H1 (cell line): ENCODE data around the gene ARHGAP1. TPM values are rescaled to one million over a fixed set of nuclear protein-coding genes. Genes with fewer than 3 reads are reported as not detected.

Source experiments
- CTCF ChIA-PET: fragments of 300-600 bp; sonication (Branson Sonifier 250); formaldehyde crosslinking; loops from one replicate; lab custom pipeline; 2021; ENCODE audit not compliant: partially characterized antibody; lab: Charles Lee
- POLR2A ChIA-PET: fragments of 300-600 bp; sonication (Branson Sonifier 250); formaldehyde crosslinking; loops from one replicate; lab custom pipeline; 2021; ENCODE audit warnings: inconsistent platforms; ENCODE audit not compliant: partially characterized antibody; lab: Charles Lee
- DNase-seq, 2 experiments: peaks; one replicate each; pipeline versions ENCODE4 v3.0.0 to v3.0.0-alpha.2; 2010 to 2022; ENCODE audit warnings: low spot score in 2 of 2, low read depth in 1 of 2, mixed read lengths in 1 of 2
- FAIRE-seq: peaks from 2 replicates; lab custom pipeline; 2011; peaks lifted over from hg19 to GRCh38; lab: Jason Lieb, UNC
- H2AFZ ChIP-seq: 2 replicates; pipeline ENCODE4 v1.8.1; 2012; ENCODE audit warnings: low read length, inconsistent platforms
- H2AK5ac ChIP-seq: 2 replicates; pipeline ENCODE4 v1.6.1; 2013; ENCODE audit warnings: low read depth, low read length
- H2BK120ac ChIP-seq: replicated peaks from 2 replicates; pipeline ENCODE3; 2013; ENCODE audit warnings: low read depth, low read length, inconsistent platforms
- H2BK12ac ChIP-seq: 2 replicates; pipeline ENCODE4 v1.6.1; 2013; ENCODE audit warnings: low read depth, low read length
- H2BK15ac ChIP-seq: 2 replicates; pipeline ENCODE4 v1.6.1; 2013; ENCODE audit warnings: low read length
- H2BK20ac ChIP-seq: 2 replicates; pipeline ENCODE4 v1.6.1; 2013; ENCODE audit warnings: low read length
- H2BK5ac ChIP-seq: 2 replicates; pipeline ENCODE4 v1.6.1; 2013; ENCODE audit warnings: low read depth, low read length
- H3K14ac ChIP-seq: 2 replicates; pipeline ENCODE4 v1.6.1; 2013; ENCODE audit warnings: inconsistent platforms; ENCODE audit not compliant: insufficient read length
- H3K18ac ChIP-seq: 2 replicates; pipeline ENCODE4 v1.6.1; 2013; ENCODE audit warnings: low read length; ENCODE audit errors: extremely low read depth
- H3K23ac ChIP-seq: 2 replicates; pipeline ENCODE4 v1.6.1; 2013; ENCODE audit warnings: inconsistent platforms; ENCODE audit not compliant: insufficient read length
- H3K23me2 ChIP-seq: 2 replicates; pipeline ENCODE4 v1.6.1; 2013; ENCODE audit warnings: low read depth, low read length
- H3K27ac ChIP-seq: 2 replicates; pipeline ENCODE4 v1.6.1; 2011; ENCODE audit warnings: low read depth, low read length, inconsistent platforms
- H3K27me3 ChIP-seq, 4 experiments: replicated peaks in 1 of 4; 1 replicate in 1 of 4; 2 replicates in 3 of 4; pipeline versions ENCODE4 v1.6.1 to v1.8.1; 2011 to 2013; ENCODE audit warnings: low read length in 3 of 4, mild to moderate bottlenecking in 3 of 4, inconsistent platforms in 2 of 4, mixed read lengths in 2 of 4, moderate library complexity in 1 of 4; ENCODE audit not compliant: control insufficient read depth in 3 of 4, insufficient read depth in 3 of 4; ENCODE audit errors: extremely low read depth in 1 of 4
- H3K36me3 ChIP-seq, 4 experiments: 2 replicates each; pipeline versions ENCODE4 v1.6.1 to v1.8.1; 2011 to 2013; ENCODE audit warnings: mild to moderate bottlenecking in 4 of 4, low read length in 3 of 4, moderate library complexity in 2 of 4, control low read depth in 1 of 4, inconsistent platforms in 1 of 4; ENCODE audit not compliant: insufficient read depth in 4 of 4, control insufficient read depth in 2 of 4
- H3K4ac ChIP-seq: replicated peaks from 2 replicates; pipeline ENCODE3; 2013; ENCODE audit warnings: low read length, low read depth, mixed read lengths, inconsistent platforms; ENCODE audit not compliant: insufficient read length
- H3K4me1 ChIP-seq, 4 experiments: replicated peaks in 1 of 4; 1 replicate in 1 of 4; 2 replicates in 3 of 4; pipeline versions ENCODE4 v1.6.1 to v1.8.1; 2011 to 2013; ENCODE audit warnings: low read length in 3 of 4, inconsistent platforms in 2 of 4, mixed read lengths in 1 of 4; ENCODE audit not compliant: insufficient read depth in 4 of 4, control insufficient read depth in 3 of 4
- H3K4me2 ChIP-seq, 2 experiments: 2 replicates each; pipeline versions ENCODE4 v1.6.1 to v1.8.1; 2011 to 2013; ENCODE audit warnings: low read depth in 2 of 2, low read length in 2 of 2, control low read depth in 1 of 2, inconsistent platforms in 1 of 2, mild to moderate bottlenecking in 1 of 2; ENCODE audit not compliant: insufficient read depth in 1 of 2
- H3K4me3 ChIP-seq, 4 experiments: fragments of 200-600, 300-600 bp in 1 of 4; sonication (generic), shearing (Covaris generic), sonication (Bioruptor Twin) in 1 of 4; 2 replicates each; pipeline versions ENCODE4 v1.5.1 to v1.8.1; 2011 to 2016; ENCODE audit warnings: low read length in 4 of 4, low read depth in 3 of 4, control low read depth in 2 of 4, inconsistent platforms in 2 of 4, mild to moderate bottlenecking in 2 of 4, mixed read lengths in 1 of 4, moderate library complexity in 1 of 4; ENCODE audit not compliant: insufficient read depth in 2 of 4; ENCODE audit errors: extremely low read depth in 1 of 4
- H3K56ac ChIP-seq: replicated peaks from 2 replicates; pipeline ENCODE3; 2013; ENCODE audit warnings: low read depth, mild to moderate bottlenecking, mixed read lengths, low read length, inconsistent platforms; ENCODE audit not compliant: insufficient read length
- H3K79me1 ChIP-seq: 2 replicates; pipeline ENCODE4 v1.6.1; 2013; ENCODE audit warnings: low read depth, low read length, control low read depth
- H3K79me2 ChIP-seq, 2 experiments: 2 replicates each; pipeline versions ENCODE4 v1.6.1 to v1.8.1; 2012 to 2013; ENCODE audit warnings: low read length in 2 of 2, mild to moderate bottlenecking in 2 of 2, inconsistent platforms in 1 of 2; ENCODE audit not compliant: insufficient read depth in 2 of 2, control insufficient read depth in 1 of 2
- H3K9ac ChIP-seq, 4 experiments: replicated peaks in 1 of 4; 1 replicate in 1 of 4; 2 replicates in 3 of 4; pipeline versions ENCODE4 v1.6.1 to v1.8.1; 2011 to 2013; ENCODE audit warnings: low read depth in 3 of 4, low read length in 3 of 4, control low read depth in 2 of 4, mild to moderate bottlenecking in 2 of 4, moderate library complexity in 2 of 4, inconsistent platforms in 1 of 4; ENCODE audit errors: extremely low read depth in 1 of 4
- H3K9me3 ChIP-seq, 2 experiments: 2 replicates each; pipeline versions ENCODE4 v1.6.1 to v1.8.1; 2012 to 2013; ENCODE audit warnings: mild to moderate bottlenecking in 2 of 2, moderate library complexity in 2 of 2, control low read depth in 1 of 2, inconsistent platforms in 1 of 2, low read depth in 1 of 2, low read length in 1 of 2, mixed read lengths in 1 of 2; ENCODE audit not compliant: insufficient read depth in 2 of 2
- H4K20me1 ChIP-seq, 2 experiments: replicated peaks in 1 of 2; 2 replicates each; pipeline versions ENCODE3 to v1.8.1; 2011 to 2013; ENCODE audit warnings: inconsistent platforms in 2 of 2, low read length in 2 of 2, mild to moderate bottlenecking in 1 of 2; ENCODE audit not compliant: insufficient read depth in 2 of 2, control insufficient read depth in 1 of 2
- H4K5ac ChIP-seq: 2 replicates; pipeline ENCODE4 v1.6.1; 2013; ENCODE audit warnings: low read length, low read depth, mixed read lengths, inconsistent platforms; ENCODE audit not compliant: insufficient read length
- H4K8ac ChIP-seq: 2 replicates; pipeline ENCODE4 v1.8.0; 2013; ENCODE audit warnings: mild to moderate bottlenecking, moderate library complexity, low read length, inconsistent platforms; ENCODE audit not compliant: insufficient read depth; ENCODE audit errors: extremely low read depth
- H4K91ac ChIP-seq: replicated peaks from 2 replicates; pipeline ENCODE3; 2013; ENCODE audit warnings: low read length, mixed read lengths, inconsistent platforms; ENCODE audit not compliant: insufficient read length
- ATF2 ChIP-seq: IDR thresholded peaks from 2 replicates; pipeline ENCODE4 v1.6.1; 2012; ENCODE audit warnings: low read length, inconsistent platforms
- JUN ChIP-seq: IDR thresholded peaks from 2 replicates; pipeline ENCODE4 v1.6.1; 2011; ENCODE audit warnings: low read depth, mild to moderate bottlenecking, improper control_type of control experiment, low read length
- POU5F1 ChIP-seq: IDR thresholded peaks from 2 replicates; pipeline ENCODE4 v1.6.1; 2011; ENCODE audit warnings: low read depth, mild to moderate bottlenecking, low read length, moderate library complexity
- RFX5 ChIP-seq: IDR thresholded peaks from 2 replicates; pipeline ENCODE4 v1.6.1; 2011; ENCODE audit warnings: low read depth, low read length, improper control_type of control experiment, borderline replicate concordance
- SIRT6 ChIP-seq: IDR thresholded peaks from one replicate; pipeline ENCODE4 v1.7.1; 2012; ENCODE audit warnings: low read length, inconsistent platforms
- SP2 ChIP-seq: IDR thresholded peaks from 2 replicates; pipeline ENCODE4 v1.6.1; 2012; ENCODE audit warnings: mild to moderate bottlenecking, low read length, inconsistent platforms
- TAF7 ChIP-seq: optimal IDR thresholded peaks from 2 replicates; pipeline ENCODE3; 2011; ENCODE audit warnings: low read depth, mild to moderate bottlenecking, inconsistent platforms, low read length, moderate library complexity, borderline replicate concordance
- WGBS, 2 experiments: shearing (Covaris generic) in 1 of 2; methylation state at CpG; one replicate each; pipeline versions ENCODE4 v1.1.6 to v1.1.7; 2013 to 2015; ENCODE audit warnings: low lambda C conversion rate in 2 of 2, mixed read lengths in 2 of 2, inconsistent platforms in 1 of 2, low coverage in 1 of 2, missing lambda C conversion rate in 1 of 2; ENCODE audit not compliant: insufficient replicate concordance in 2 of 2, insufficient coverage in 1 of 2, insufficient read length in 1 of 2; ENCODE audit errors: extremely low coverage in 1 of 2, missing lambda C conversion rate in 1 of 2; 5-methylcytosine and 5-hydroxymethylcytosine counted together
- polyA plus RNA-seq, 7 experiments: library from polyadenylated mRNA; depleted of rRNA in 3 of 7; stranded (reverse) in 5 of 7; unstranded in 2 of 7; fragments of >200 nt in 5 of 7; fragments of 200-250 nt in 2 of 7; gene quantifications; 1 replicate in 5 of 7; 2 replicates in 1 of 7; 4 replicates in 1 of 7; pipeline versions ENCODE4 v1.2.1 to v1.2.3, GENCODE V29; 2011 to 2013; ENCODE audit warnings: missing spikeins in 2 of 7, mixed read lengths in 2 of 7
- total RNA-seq: library from RNA; stranded (reverse); fragmentation: NEBNext Ultra II Directional; extraction: Animal tissue kit (Norgen Biotek cat#: 25700); gene quantifications from 2 replicates; pipeline ENCODE4 v1.2.1, GENCODE V29; 2021
- TF ChIP-seq, protein P1 (sequence below): IDR thresholded peaks from 2 replicates; pipeline ENCODE4 v1.6.1; 2011; ENCODE audit warnings: low read depth, mild to moderate bottlenecking, low read length; ENCODE audit not compliant: insufficient read depth

ARHGAP1 gene
- total and polyA plus RNA-seq, 2 of the 8 experiments (the other 6 are each of a cell fraction or from before 2014, with no cell fraction given): 28.6 to 58.8 TPM

- H2AFZ ChIP-seq: no peak overlapping the region
- H3K36me3 ChIP-seq: peaks cover 2 to 15% (median 6%) of the 10 kb centered on the region in 4 experiments; a peak in 5 of 8 replicates
- H3K9me3 ChIP-seq: no peaks in the 10 kb centered on the region
- H3K27ac ChIP-seq: no peak overlapping the region
- FAIRE-seq (no peak), DNase-seq (no peak)
- no peaks in the 10 kb centered on the region for H4K20me1 ChIP-seq
- H3K79me2 ChIP-seq: no peaks in the 10 kb centered on the region; a peak in 1 of 4 replicates
- POLR2A ChIA-PET: no interaction called here
- H3K18ac ChIP-seq: no peak overlapping the region
- H3K14ac ChIP-seq: no peak overlapping the region
- H2BK120ac ChIP-seq: no peak overlapping the region
- H2BK12ac ChIP-seq: no peak overlapping the region
- H2BK20ac ChIP-seq: no peak overlapping the region
- no peak overlapping the region for H2BK5ac ChIP-seq
- no peak overlapping the region for H3K4ac ChIP-seq
- 90% methylated on average over 3 of the region's 3 CpGs; no CpG with 5 or more reads in 1 of the 2 experiments for WGBS, 2 experiments
- H3K4me1 ChIP-seq: no peaks in the 10 kb centered on the region
- no peak overlapping the region for H4K5ac ChIP-seq
- H3K4me2 ChIP-seq: no peak overlapping the region
- TF ChIP-seq JUN: no peak
- TF ChIP-seq, protein P1, sequence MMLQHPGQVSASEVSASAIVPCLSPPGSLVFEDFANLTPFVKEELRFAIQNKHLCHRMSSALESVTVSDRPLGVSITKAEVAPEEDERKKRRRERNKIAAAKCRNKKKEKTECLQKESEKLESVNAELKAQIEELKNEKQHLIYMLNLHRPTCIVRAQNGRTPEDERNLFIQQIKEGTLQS: no peak
- no peak for TF ChIP-seq POU5F1
- no peak for TF ChIP-seq ATF2
- no peak for TF ChIP-seq RFX5
- no peak for TF ChIP-seq SP2
- TF ChIP-seq TAF7: no peak
- TF ChIP-seq SIRT6: no peak
- H4K91ac ChIP-seq: no peak overlapping the region
- no peak overlapping the region for H3K23ac ChIP-seq
- H3K79me1 ChIP-seq: peaks cover 2% of the 10 kb centered on the region; the same call in 1 of the 2 replicates
- no peak overlapping the region for H3K56ac ChIP-seq
- H3K9ac ChIP-seq: no peak overlapping the region
- no peak overlapping the region for H2BK15ac ChIP-seq
- CTCF ChIA-PET: interaction anchor here (0.7 to 1.0 kb wide), 2 partner anchors 32 to 195 kb away, joined by 3 to 4 read pairs; no protein-coding TSS in a partner anchor
- H4K8ac ChIP-seq: no peak overlapping the region
- no peak overlapping the region for H3K4me3 ChIP-seq
- H3K27me3 ChIP-seq: no peaks in the 10 kb centered on the region
- no peak overlapping the region for H2AK5ac ChIP-seq
- no peaks in the 10 kb centered on the region for H3K23me2 ChIP-seq
Observed at GRCh38 chr11:46641639-46642038, 58.8 kb downstream of the ARHGAP1 start.
